Testis (tissue), 3 donors: ENCODE results near the gene RGN. TPM values are rescaled to one million over a fixed set of nuclear protein-coding genes. Genes with fewer than 3 reads are reported as not detected.

ENCODE experiments used
- DNase-seq: peaks from one replicate; pipeline ENCODE4 v3.0.0-alpha.2; 2019
- H3K27ac ChIP-seq, 2 donors: fragments of 200-600 bp; sonication (generic); one replicate each; pipeline ENCODE4 v1.5.1; 2019
- H3K27me3 ChIP-seq: fragments of 200-600 bp; sonication (generic); one replicate; pipeline ENCODE4 v1.5.1; 2019
- H3K36me3 ChIP-seq: fragments of 200-600 bp; sonication (generic); one replicate; pipeline ENCODE4 v1.5.1; 2017; ENCODE audit warnings: low read depth; ENCODE audit errors: missing control alignments
- H3K4me1 ChIP-seq: fragments of 200-600 bp; sonication (generic); one replicate; pipeline ENCODE4 v1.5.1; 2019
- H3K4me3 ChIP-seq, 2 donors: fragments of 200-600 bp; sonication (generic); one replicate each; pipeline ENCODE4 v1.5.1; 2017 to 2019
- H3K9me3 ChIP-seq: fragments of 200-600 bp; sonication (generic); one replicate; pipeline ENCODE4 v1.5.1; 2017
- POLR2A ChIP-seq: fragments of 450-650 bp; IDR thresholded peaks from one replicate; pipeline ENCODE4 v1.6.1; 2017; ENCODE audit warnings: antibody characterized with exemption, mild to moderate bottlenecking, moderate library complexity
- WGBS, 2 donors: methylation state at CpG; one replicate each; pipeline ENCODE4 v1.1.5; 2018; 5-methylcytosine and 5-hydroxymethylcytosine counted together
- intact Hi-C: fragments of 100-400 bp; cut with DNase I; formaldehyde crosslinking; loops from one replicate; pipeline ENCODE4 v1.15.1; 2023; ENCODE audit warnings: low total_unique reads
- polyA plus RNA-seq: library from polyadenylated mRNA; stranded (reverse); fragments of 350-450 nt; fragmentation: Illumina TruSeq; extraction: RNeasy Lipid Tissue Mini Kit (QIAGEN cat#74804); gene quantifications from one replicate; pipeline ENCODE4 v1.2.3, GENCODE V29; 2014; ENCODE audit warnings: low read depth, low replicate concordance; ENCODE audit not compliant: insufficient read depth
- total RNA-seq, 2 donors: library from RNA; depleted of rRNA; stranded (reverse); fragments of >200 nt; gene quantifications; one replicate each; pipeline ENCODE4 v1.2.3, GENCODE V29; 2016
- TF ChIP-seq, protein P1 (sequence below), 3 experiments: fragments of 450-650 bp in 2 of 3; fragments of 200-600 bp in 1 of 3; sonication (generic) in 1 of 3; IDR thresholded peaks; one replicate each; pipeline ENCODE4 v1.5.1; 2016 to 2019; ENCODE audit warnings: antibody characterized with exemption in 3 of 3, mild to moderate bottlenecking in 2 of 3, moderate library complexity in 1 of 3

RGN gene
- total and polyA plus RNA-seq, 3 donors from 2014 or later: 6.5 to 10.6 (median 8.1) TPM

- WGBS, 2 donors: 85 to 88% methylated on average over 2 of the region's 2 CpGs
- intact Hi-C loops: no loop called here
Measured at GRCh38 chrX:47060708-47061107, 17.5 kb upstream of the RGN start.

DNA sequence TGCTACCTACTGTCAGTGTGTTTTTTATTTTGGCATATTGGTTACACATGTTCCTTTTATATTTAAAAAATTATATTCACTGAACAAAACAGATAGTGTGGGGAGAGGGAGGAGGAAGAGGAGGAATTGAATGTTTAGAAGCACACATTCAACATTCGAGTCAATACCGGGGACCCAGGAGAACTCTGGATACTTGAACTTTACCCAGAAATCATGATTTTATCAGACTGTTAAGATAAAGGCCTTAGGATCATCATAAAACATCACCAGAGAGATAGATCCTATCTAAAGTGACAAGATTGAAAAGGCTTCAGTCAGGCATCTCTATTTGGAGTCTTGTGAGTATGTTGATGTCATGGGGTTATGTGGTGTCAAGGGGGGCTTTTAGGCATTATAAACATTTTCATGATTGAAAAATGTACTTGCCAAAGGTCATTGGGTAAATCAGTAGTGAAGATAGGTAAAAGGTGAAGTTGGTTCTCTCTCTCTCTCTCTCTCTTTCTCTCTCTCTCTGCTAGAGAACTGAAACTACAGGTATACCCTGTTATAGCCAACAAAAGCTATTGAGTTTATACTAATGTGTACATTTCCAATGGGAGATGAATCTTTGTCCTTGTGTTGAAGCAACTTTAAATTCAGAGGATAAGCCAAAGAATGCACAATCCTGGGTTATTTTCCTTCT is 16.9 kb upstream of the RGN start:
- WGBS, 2 donors: 62 to 78% methylated on average over 2 of the region's 2 CpGs
- no peak for DNase-seq
- H3K4me1 ChIP-seq: no peaks in the 10 kb centered on the region
- intact Hi-C loops: no loop called here
- no peak overlapping the region for H3K4me3 ChIP-seq
- no peaks in the 10 kb centered on the region for H3K27me3 ChIP-seq
- TF ChIP-seq POLR2A: no peak
- TF ChIP-seq, protein P1, sequence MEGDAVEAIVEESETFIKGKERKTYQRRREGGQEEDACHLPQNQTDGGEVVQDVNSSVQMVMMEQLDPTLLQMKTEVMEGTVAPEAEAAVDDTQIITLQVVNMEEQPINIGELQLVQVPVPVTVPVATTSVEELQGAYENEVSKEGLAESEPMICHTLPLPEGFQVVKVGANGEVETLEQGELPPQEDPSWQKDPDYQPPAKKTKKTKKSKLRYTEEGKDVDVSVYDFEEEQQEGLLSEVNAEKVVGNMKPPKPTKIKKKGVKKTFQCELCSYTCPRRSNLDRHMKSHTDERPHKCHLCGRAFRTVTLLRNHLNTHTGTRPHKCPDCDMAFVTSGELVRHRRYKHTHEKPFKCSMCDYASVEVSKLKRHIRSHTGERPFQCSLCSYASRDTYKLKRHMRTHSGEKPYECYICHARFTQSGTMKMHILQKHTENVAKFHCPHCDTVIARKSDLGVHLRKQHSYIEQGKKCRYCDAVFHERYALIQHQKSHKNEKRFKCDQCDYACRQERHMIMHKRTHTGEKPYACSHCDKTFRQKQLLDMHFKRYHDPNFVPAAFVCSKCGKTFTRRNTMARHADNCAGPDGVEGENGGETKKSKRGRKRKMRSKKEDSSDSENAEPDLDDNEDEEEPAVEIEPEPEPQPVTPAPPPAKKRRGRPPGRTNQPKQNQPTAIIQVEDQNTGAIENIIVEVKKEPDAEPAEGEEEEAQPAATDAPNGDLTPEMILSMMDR (IDR thresholded peaks at IDR 0.05): no peak
- no peak overlapping the region for H3K27ac ChIP-seq
- H3K9me3 ChIP-seq: no peaks in the 10 kb centered on the region
- H3K36me3 ChIP-seq: no peaks in the 10 kb centered on the region

More at GRCh38 chrX:47060708-47061107, 17.5 kb upstream of the RGN start:
- no peak overlapping the region for H3K4me3 ChIP-seq
- H3K27ac ChIP-seq: no peak overlapping the region
- no peaks in the 10 kb centered on the region for H3K4me1 ChIP-seq
- TF ChIP-seq POLR2A: no peak
- TF ChIP-seq, protein P1 (IDR thresholded peaks at IDR 0.05): no peak
- no peaks in the 10 kb centered on the region for H3K27me3 ChIP-seq
- H3K36me3 ChIP-seq: no peaks in the 10 kb centered on the region
- no peak for DNase-seq
- H3K9me3 ChIP-seq: no peaks in the 10 kb centered on the region

DNA sequence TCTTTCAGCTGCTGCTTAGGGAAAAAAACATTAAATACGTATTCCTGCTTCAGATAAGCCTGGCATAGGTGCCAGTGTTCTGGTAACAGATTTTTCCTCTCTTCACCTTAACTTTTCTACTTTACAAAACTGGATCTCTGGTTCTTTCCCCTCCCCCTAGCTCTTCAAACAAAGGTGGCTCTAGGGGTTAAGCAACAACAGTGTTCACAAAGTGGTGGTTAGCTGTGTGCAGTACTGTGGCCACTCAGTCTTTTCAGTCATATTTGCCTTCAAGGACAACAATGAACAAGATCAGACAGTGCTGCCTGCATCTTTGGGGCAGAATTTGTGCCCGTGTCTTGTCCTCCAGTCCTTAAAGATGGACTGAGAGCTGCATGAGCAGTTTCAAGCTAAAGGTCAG is 15.1 kb upstream of the RGN start:
- Histone ChIP-seq H3K27ac (no peak overlapping the region), H3K36me3 (no peaks in the 10 kb centered on the region), H3K4me3 (no peak overlapping the region), H3K4me1 (no peaks in the 10 kb centered on the region), H3K27me3 (no peaks in the 10 kb centered on the region), H3K9me3 (no peaks in the 10 kb centered on the region)
- no peak for DNase-seq
- TF ChIP-seq, protein P1 (IDR thresholded peaks at IDR 0.05): no peak
- no peak for TF ChIP-seq POLR2A
- 94 to 97% methylated on average over 2 of the region's 2 CpGs for WGBS, 2 donors
- intact Hi-C loops: no loop called here

DNA sequence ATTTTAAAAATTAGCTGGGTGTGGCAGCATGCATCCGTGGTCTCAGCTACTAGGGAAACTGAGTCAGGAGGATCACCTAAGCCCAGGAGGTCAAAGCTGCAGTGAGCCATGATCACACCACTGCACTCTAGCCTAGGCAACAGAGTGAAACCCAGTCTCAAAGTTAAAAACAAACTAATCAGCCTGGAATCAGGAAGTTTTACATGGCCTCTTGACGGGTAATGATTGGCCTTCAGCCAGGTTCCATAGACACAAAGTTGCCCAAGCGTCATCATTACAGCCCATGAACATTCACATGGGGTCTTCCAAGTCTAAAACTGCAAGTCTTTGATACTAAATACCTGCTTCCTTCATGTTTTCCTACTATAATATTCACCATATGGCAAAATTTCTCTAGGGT is 10.0 kb upstream of the RGN start:
- no peaks in the 10 kb centered on the region for H3K9me3 ChIP-seq
- H3K36me3 ChIP-seq: no peaks in the 10 kb centered on the region
- TF ChIP-seq POLR2A: no peak
- TF ChIP-seq, protein P1 (IDR thresholded peaks at IDR 0.05): no peak
- H3K4me1 ChIP-seq: no peaks in the 10 kb centered on the region
- DNase-seq: no peak
- no peaks in the 10 kb centered on the region for H3K27me3 ChIP-seq
- no peak overlapping the region for H3K4me3 ChIP-seq
- intact Hi-C loops: no loop called here
- no peak overlapping the region for H3K27ac ChIP-seq
- WGBS, 2 donors: 82 to 96% methylated on average over 3 of the region's 3 CpGs

DNA sequence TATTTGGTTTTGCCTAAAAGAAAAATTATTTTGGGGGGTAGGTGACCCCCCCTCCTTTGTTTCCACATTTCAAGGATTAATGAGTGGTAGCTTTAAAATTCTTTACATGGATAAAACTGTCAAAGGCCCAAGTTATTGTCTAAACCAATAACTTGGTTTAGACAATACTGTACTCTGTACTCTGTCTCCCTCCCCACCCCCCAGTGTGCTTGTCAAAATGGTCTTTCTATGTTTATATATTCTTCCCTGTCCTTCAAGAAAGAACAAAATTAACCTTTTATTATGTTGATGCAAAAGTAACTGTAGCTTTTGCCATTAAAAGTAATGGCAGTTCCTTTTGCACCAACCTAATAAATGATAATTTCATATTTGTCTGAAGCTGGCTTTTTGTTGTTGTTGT is 9.5 kb upstream of the RGN start:
- Histone ChIP-seq H3K4me3 (no peak overlapping the region), H3K4me1 (no peaks in the 10 kb centered on the region), H3K27ac (no peak overlapping the region), H3K9me3 (no peaks in the 10 kb centered on the region), H3K27me3 (no peaks in the 10 kb centered on the region), H3K36me3 (no peaks in the 10 kb centered on the region)
- intact Hi-C loops: no loop called here
- DNase-seq: no peak
- TF ChIP-seq, protein P1 (IDR thresholded peaks at IDR 0.05): no peak
- no peak for TF ChIP-seq POLR2A
